ENCODE results near the gene ABO. TPM values are rescaled to one million over a fixed set of nuclear protein-coding genes. Genes with fewer than 3 reads are reported as not detected.
"Not testable (repeated sequence)": the region's sequence is repeated elsewhere in the genome, so short reads cannot be mapped to it uniquely, and the experiment has no call there.

ABO gene
- total RNA-seq, 1 donor from 2014 or later: not detected

GRCh38 chr9:133303266-133304157, 28.5 kb upstream of the ABO start:
- Mint-ChIP-seq H3K27me3 (peaks cover 5% of the 10 kb centered on the region), H3K9me3 (no peaks in the 10 kb centered on the region), H3K4me1 (no peaks in the 10 kb centered on the region), H3K36me3 (ENCODE audit: low read depth) (no peaks in the 10 kb centered on the region), H3K27ac (no peak overlapping the region), H3K4me3 (no peak overlapping the region)
- DNase-seq (no peak), ATAC-seq (ENCODE audit: low read depth) (no peak)
- no peak for TF ChIP-seq CTCF (IDR thresholded peaks at IDR 0.05)
- CTCF ChIA-PET: no interaction called here
- POLR2A ChIA-PET: no interaction called here
- intact Hi-C loops (cut with micrococcal nuclease): no loop called here

- H3K4me3 Mint-ChIP-seq: no peak overlapping the region
- no peaks in the 10 kb centered on the region for H3K4me1 Mint-ChIP-seq
- no peak for TF ChIP-seq CTCF (IDR thresholded peaks at IDR 0.05)
- DNase-seq: no peak
- no peaks in the 10 kb centered on the region for H3K9me3 Mint-ChIP-seq
- peaks cover 9% of the 10 kb centered on the region for H3K27me3 Mint-ChIP-seq
- no peak overlapping the region for H3K27ac Mint-ChIP-seq
- H3K36me3 Mint-ChIP-seq (ENCODE audit: low read depth): no peaks in the 10 kb centered on the region
- intact Hi-C loops (cut with micrococcal nuclease): no loop called here
- ChIA-PET CTCF (no interaction called here), POLR2A (no interaction called here)
- ATAC-seq (ENCODE audit: low read depth): no peak
These were observed 26.5 kb upstream of the ABO start for GRCh38 chr9:133301253-133302230.

- H3K9me3 Mint-ChIP-seq; ATAC-seq (ENCODE audit: low read depth); H3K27ac Mint-ChIP-seq; H3K4me3 Mint-ChIP-seq; POLR2A ChIA-PET; H3K4me1 Mint-ChIP-seq; DNase-seq; H3K36me3 Mint-ChIP-seq (ENCODE audit: low read depth); intact Hi-C loops (cut with micrococcal nuclease): not testable (repeated sequence)
- peaks cover 15% of the 10 kb centered on the region for H3K27me3 Mint-ChIP-seq
- CTCF ChIA-PET: interaction anchor here (0.7 kb wide), 2 partner anchors 398 to 770 kb away, joined by 3 to 4 read pairs; no protein-coding TSS in a partner anchor
These were observed 25.0 kb upstream of the ABO start for GRCh38 chr9:133299996-133300395.

- ChIA-PET POLR2A (no interaction called here), CTCF (no interaction called here)
- Mint-ChIP-seq H3K9me3 (peaks cover 30% of the 10 kb centered on the region), H3K4me3 (no peak overlapping the region), H3K4me1 (no peaks in the 10 kb centered on the region), H3K27me3 (peaks cover 31% of the 10 kb centered on the region), H3K36me3 (ENCODE audit: low read depth) (no peaks in the 10 kb centered on the region), H3K27ac (no peak overlapping the region)
- DNase-seq (no peak), ATAC-seq (ENCODE audit: low read depth) (no peak)
- intact Hi-C loops (cut with micrococcal nuclease): no loop called here
- no peak for TF ChIP-seq CTCF (IDR thresholded peaks at IDR 0.05)
These were observed 19.3 kb upstream of the ABO start for GRCh38 chr9:133294257-133294656.

GRCh38 chr9:133290751-133291302, 15.8 kb upstream of the ABO start:
- peaks cover 20% of the 10 kb centered on the region for H3K27me3 Mint-ChIP-seq
- peaks cover 35% of the 10 kb centered on the region for H3K9me3 Mint-ChIP-seq
- H3K36me3 Mint-ChIP-seq (ENCODE audit: low read depth): no peaks in the 10 kb centered on the region
- intact Hi-C loops (cut with micrococcal nuclease): no loop called here
- ChIA-PET POLR2A (no interaction called here), CTCF (no interaction called here)
- H3K4me1 Mint-ChIP-seq: no peaks in the 10 kb centered on the region
- DNase-seq (no peak), ATAC-seq (ENCODE audit: low read depth) (no peak)
- no peak overlapping the region for H3K27ac Mint-ChIP-seq
- H3K4me3 Mint-ChIP-seq: no peak overlapping the region
- no peak for TF ChIP-seq CTCF (IDR thresholded peaks at IDR 0.05)

Measured in activated B cell treated with CpG ODN at 0.5 μM for 24 hours (primary cell).